Esophagus squamous epithelium (tissue), 5 donors: Measurements from ENCODE around the gene SMPX. TPM values are rescaled to one million over a fixed set of nuclear protein-coding genes. Genes with fewer than 3 reads are reported as not detected.

Source experiments
- DNase-seq: peaks from one replicate; lab custom pipeline; 2025; lab: John Stamatoyannopoulos, UW
- H3K27ac ChIP-seq, 4 donors: fragments of 200-600 bp; sonication (generic); one replicate each; pipeline ENCODE4 v1.5.1; 2016 to 2019; ENCODE audit warnings: mild to moderate bottlenecking in 1 of 4
- H3K27me3 ChIP-seq, 4 donors: fragments of 200-600 bp; sonication (generic); 1 replicate in 3 of 4; 2 replicates in 1 of 4; pipeline versions ENCODE4 v1.5.1 to v1.6.0; 2017 to 2021; ENCODE audit warnings: antibody characterized with exemption in 1 of 4
- H3K36me3 ChIP-seq, 3 donors: fragments of 200-600 bp; sonication (generic); one replicate each; pipeline ENCODE4 v1.5.1; 2016 to 2019
- H3K4me1 ChIP-seq, 3 donors: fragments of 200-600 bp; sonication (generic); one replicate each; pipeline ENCODE4 v1.5.1; 2017 to 2019
- H3K4me3 ChIP-seq, 4 donors: fragments of 200-600 bp; sonication (generic); 1 replicate in 3 of 4; 2 replicates in 1 of 4; pipeline ENCODE4 v1.5.1; 2016 to 2019; ENCODE audit warnings: mild to moderate bottlenecking in 2 of 4, moderate library complexity in 1 of 4
- H3K9me3 ChIP-seq, 3 donors: fragments of 200-600 bp; sonication (generic); one replicate each; pipeline ENCODE4 v1.5.1; 2016 to 2019
- POLR2A ChIP-seq, 4 donors: fragments of 450-650 bp; IDR thresholded peaks; one replicate each; pipeline ENCODE4 v1.6.1; 2017; ENCODE audit warnings: antibody characterized with exemption in 4 of 4, mild to moderate bottlenecking in 4 of 4, moderate library complexity in 3 of 4
- WGBS, 2 donors: methylation state at CpG; one replicate each; pipeline ENCODE4 v1.1.5; 2018; 5-methylcytosine and 5-hydroxymethylcytosine counted together
- intact Hi-C: fragments of 100-400 bp; cut with DNase I; formaldehyde crosslinking; loops from one replicate; pipeline ENCODE4 v1.15.0; 2022
- total RNA-seq, 4 donors: library from RNA; depleted of rRNA; stranded (reverse); fragments of >200 nt; gene quantifications; one replicate each; pipeline ENCODE4 v1.1.0, GENCODE V29; 2016
- TF ChIP-seq, protein P1 (sequence below), 6 experiments: fragments of 450-650 bp in 4 of 6; fragments of 200-600 bp in 2 of 6; sonication (generic) in 2 of 6; IDR thresholded peaks; one replicate each; pipeline ENCODE4 v1.5.1; 2016 to 2019; ENCODE audit warnings: antibody characterized with exemption in 6 of 6, mild to moderate bottlenecking in 4 of 6, moderate library complexity in 4 of 6
- donor health status: DM: yes; HTN: yes; CAD: no.

SMPX gene
- total RNA-seq, 4 donors from 2014 or later = not detected

DNA sequence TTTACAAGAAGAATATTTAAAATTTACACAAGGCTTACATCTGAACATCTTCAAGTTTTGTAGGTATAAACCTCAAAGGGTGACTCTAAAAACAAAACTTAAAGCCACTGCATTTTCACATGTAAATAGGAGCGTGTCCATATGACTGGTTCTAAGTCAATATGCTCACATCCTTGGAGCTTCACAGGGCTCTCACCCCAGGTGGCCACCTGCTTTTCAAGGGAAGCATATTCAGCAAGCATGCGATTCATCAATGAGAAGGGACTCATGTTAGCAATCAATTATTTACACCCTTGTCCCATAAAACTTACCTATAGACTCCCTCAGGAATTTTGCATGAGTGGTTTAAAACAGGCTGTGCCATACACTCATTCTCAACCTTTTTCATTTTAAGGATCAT is 82.0 kb downstream of the SMPX start:
- WGBS, 2 donors = 32 to 41% methylated on average over 2 of the region's 2 CpGs
- intact Hi-C loops = no loop called here
- H3K36me3 ChIP-seq = no peaks in the 10 kb centered on the region
- TF ChIP-seq, protein P1, sequence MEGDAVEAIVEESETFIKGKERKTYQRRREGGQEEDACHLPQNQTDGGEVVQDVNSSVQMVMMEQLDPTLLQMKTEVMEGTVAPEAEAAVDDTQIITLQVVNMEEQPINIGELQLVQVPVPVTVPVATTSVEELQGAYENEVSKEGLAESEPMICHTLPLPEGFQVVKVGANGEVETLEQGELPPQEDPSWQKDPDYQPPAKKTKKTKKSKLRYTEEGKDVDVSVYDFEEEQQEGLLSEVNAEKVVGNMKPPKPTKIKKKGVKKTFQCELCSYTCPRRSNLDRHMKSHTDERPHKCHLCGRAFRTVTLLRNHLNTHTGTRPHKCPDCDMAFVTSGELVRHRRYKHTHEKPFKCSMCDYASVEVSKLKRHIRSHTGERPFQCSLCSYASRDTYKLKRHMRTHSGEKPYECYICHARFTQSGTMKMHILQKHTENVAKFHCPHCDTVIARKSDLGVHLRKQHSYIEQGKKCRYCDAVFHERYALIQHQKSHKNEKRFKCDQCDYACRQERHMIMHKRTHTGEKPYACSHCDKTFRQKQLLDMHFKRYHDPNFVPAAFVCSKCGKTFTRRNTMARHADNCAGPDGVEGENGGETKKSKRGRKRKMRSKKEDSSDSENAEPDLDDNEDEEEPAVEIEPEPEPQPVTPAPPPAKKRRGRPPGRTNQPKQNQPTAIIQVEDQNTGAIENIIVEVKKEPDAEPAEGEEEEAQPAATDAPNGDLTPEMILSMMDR (IDR thresholded peaks at IDR 0.05) = no peak
- no peak for TF ChIP-seq POLR2A (IDR thresholded peaks at IDR 0.05)
- H3K4me3 ChIP-seq = no peak overlapping the region
- no peaks in the 10 kb centered on the region for H3K27me3 ChIP-seq
- no peaks in the 10 kb centered on the region for H3K4me1 ChIP-seq
- no peak for DNase-seq
- no peak overlapping the region for H3K27ac ChIP-seq
- H3K9me3 ChIP-seq = no peaks in the 10 kb centered on the region

DNA sequence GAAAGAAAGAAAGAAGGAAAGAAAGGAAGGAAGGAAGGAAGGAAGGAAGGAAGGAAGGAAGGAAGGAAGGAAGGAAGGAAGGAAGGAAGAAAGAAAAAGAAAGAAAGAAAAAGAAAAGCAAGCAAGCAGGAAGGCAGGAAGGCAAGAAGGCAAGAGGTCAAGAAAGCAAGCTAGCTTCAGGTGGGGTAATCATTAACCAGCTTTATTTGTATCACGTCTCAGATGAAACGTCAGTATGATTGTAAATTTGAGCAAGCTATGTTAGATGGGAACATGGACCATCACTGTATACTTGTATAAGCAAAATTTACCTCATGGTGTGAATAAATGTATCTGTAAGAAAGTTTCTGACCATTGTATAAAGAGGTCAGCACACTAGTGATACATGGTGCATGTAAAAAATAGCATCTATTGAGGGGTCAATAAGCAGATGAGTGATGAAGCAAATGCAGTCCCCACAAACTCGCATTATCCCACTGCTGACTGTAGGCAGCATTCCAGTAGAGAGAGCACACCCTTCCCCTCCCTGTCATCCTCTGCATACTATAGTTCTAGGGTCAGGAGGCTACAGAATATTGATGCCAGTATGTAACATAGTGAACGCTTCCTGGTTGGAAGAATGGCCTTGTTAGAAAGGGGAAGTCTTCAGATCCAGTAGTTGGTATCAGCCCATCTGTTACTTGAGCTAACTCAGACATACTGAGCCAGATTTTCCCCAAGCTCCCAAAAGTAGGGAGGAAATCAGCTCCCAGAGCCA is 83.3 kb downstream of the SMPX start:
- 51 to 58% methylated on average over 4 of the region's 4 CpGs for WGBS, 2 donors
- intact Hi-C loops = no loop called here
- H3K4me1 ChIP-seq = no peaks in the 10 kb centered on the region
- H3K27me3 ChIP-seq = no peaks in the 10 kb centered on the region
- H3K9me3 ChIP-seq = no peaks in the 10 kb centered on the region
- TF ChIP-seq, protein P1 (IDR thresholded peaks at IDR 0.05) = no peak
- TF ChIP-seq POLR2A (IDR thresholded peaks at IDR 0.05) = no peak
- no peak overlapping the region for H3K27ac ChIP-seq
- no peak overlapping the region for H3K4me3 ChIP-seq
- DNase-seq = no peak
- H3K36me3 ChIP-seq = no peaks in the 10 kb centered on the region

DNA sequence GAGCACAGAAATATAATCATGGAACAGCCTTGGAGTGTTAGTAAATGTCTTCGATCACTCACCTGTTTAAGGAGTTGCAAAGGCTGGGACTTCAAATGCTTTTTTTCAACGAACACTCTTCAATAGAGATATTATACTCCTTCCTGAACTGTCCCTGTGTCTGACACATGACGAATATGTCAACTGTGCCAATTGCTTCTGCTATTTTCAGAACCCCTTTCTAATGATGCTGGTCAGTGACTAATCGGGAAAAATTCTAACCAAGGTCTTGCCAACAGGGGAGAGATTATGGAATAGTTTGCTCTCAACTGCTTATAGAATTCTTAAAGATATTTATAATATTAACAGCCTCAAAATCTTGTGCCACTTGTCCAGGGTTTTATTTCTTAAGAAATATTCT is 91.2 kb downstream of the SMPX start:
- Histone ChIP-seq H3K27me3 (peaks cover 0 to 3% (median 0%) of the 10 kb centered on the region in 4 donors), H3K27ac (no peak overlapping the region), H3K36me3 (no peaks in the 10 kb centered on the region), H3K4me3 (no peak overlapping the region), H3K4me1 (no peaks in the 10 kb centered on the region), H3K9me3 (no peaks in the 10 kb centered on the region)
- no peak for TF ChIP-seq POLR2A (IDR thresholded peaks at IDR 0.05)
- TF ChIP-seq, protein P1 (IDR thresholded peaks at IDR 0.05) = no peak
- DNase-seq = no peak
- intact Hi-C loops = no loop called here
- 54 to 75% methylated on average over 4 of the region's 4 CpGs for WGBS, 2 donors

DNA sequence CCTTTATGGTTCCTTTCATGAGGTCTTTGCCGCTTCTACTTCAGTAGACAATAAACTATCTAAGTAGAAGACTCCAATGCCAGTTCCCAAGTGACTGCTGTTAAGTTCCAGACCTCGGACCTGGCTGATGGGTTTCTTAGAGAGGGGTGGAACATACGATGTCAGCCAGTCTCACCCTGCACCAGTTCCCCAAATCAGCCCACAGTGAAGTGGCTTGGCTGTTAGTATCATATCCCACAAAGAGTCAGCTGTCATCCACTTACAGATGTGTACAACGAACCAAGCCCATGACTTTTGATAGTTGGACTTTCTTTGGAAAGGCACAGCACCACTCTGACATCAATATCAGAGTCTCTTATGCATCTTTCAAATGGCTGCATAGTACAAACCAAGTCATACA is 91.7 kb downstream of the SMPX start:
- Histone ChIP-seq H3K4me1 (no peaks in the 10 kb centered on the region), H3K27me3 (peaks cover 0 to 3% (median 0%) of the 10 kb centered on the region in 4 donors), H3K4me3 (no peak overlapping the region), H3K27ac (no peak overlapping the region), H3K9me3 (no peaks in the 10 kb centered on the region), H3K36me3 (no peaks in the 10 kb centered on the region)
- TF ChIP-seq, protein P1 (IDR thresholded peaks at IDR 0.05) = no peak
- TF ChIP-seq POLR2A (IDR thresholded peaks at IDR 0.05) = no peak
- no peak for DNase-seq
- 72 to 78% methylated on average over 2 to 3 of the region's 4 CpGs for WGBS, 2 donors
- intact Hi-C loops = no loop called here

DNA sequence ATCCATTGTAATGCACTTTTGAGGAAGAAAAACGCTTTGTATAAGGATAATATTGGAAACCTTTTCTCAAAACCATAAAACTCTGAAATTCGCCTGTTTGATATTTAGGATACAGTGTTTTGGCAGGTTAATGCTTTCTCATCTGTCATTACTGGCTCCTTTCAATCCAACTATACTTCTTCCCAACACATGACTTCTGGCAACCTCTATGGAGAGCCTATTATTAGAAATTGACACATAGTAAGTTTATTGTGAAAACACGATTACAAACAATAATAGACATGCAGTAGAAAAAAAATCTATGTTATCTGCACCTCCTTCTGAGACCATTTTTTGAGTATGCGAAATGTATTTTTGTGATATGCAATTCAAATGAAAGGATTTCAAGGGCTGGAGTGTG is 95.2 kb downstream of the SMPX start:
- intact Hi-C loops = no loop called here
- Histone ChIP-seq H3K9me3 (no peaks in the 10 kb centered on the region), H3K27me3 (peaks cover 0 to 11% (median 0%) of the 10 kb centered on the region in 4 donors), H3K36me3 (no peaks in the 10 kb centered on the region), H3K4me1 (peaks cover 0 to 9% (median 0%) of the 10 kb centered on the region in 3 donors), H3K27ac (no peak overlapping the region), H3K4me3 (no peak overlapping the region)
- DNase-seq = no peak
- WGBS, 2 donors = 57 to 74% methylated on average over 4 of the region's 4 CpGs
- TF ChIP-seq, protein P1 (IDR thresholded peaks at IDR 0.05) = no peak
- TF ChIP-seq POLR2A (IDR thresholded peaks at IDR 0.05) = no peak
